Esophagus muscularis mucosa (tissue), 3 donors: Measurements from ENCODE around the gene FAM193B.

ENCODE experiments used
- CTCF ChIP-seq, 3 experiments: fragments of 200-600 bp in 2 of 3; fragments of 450-650 bp in 1 of 3; sonication (generic) in 2 of 3; IDR thresholded peaks; one replicate each; pipeline ENCODE4 v1.5.1; 2017 to 2019; ENCODE audit warnings: antibody characterized with exemption in 3 of 3, mild to moderate bottlenecking in 2 of 3, moderate library complexity in 1 of 3
- POLR2A ChIP-seq: fragments of 450-650 bp; IDR thresholded peaks from one replicate; pipeline ENCODE4 v1.6.1; 2017; ENCODE audit warnings: antibody characterized with exemption, moderate library complexity, mild to moderate bottlenecking, low read depth

- TF ChIP-seq CTCF (IDR thresholded peaks at IDR 0.05) (no peak), POLR2A (no peak)
Observed at GRCh38 chr5:177511796-177512675, 42.3 kb downstream of the FAM193B start.
